Activated CD8-positive, alpha-beta memory T cell treated with anti-CD3 and anti-CD28 coated beads, Interleukin-2, amount 50 U/mL, for 1 hour (primary cell): ENCODE measurements around the gene TGIF1.

ENCODE experiments used
- DNase-seq: peaks from one replicate; pipeline ENCODE4 v3.0.0-alpha.2; 2020; ENCODE audit errors: extremely low read depth

TGIF1 gene

GRCh38 chr18:3482258-3482657, 32.3 kb downstream of the TGIF1 start:
- no peak for DNase-seq

GRCh38 chr18:3485153-3486149, 35.5 kb downstream of the TGIF1 start:
- no peak for DNase-seq

GRCh38 chr18:3486512-3486911, 36.5 kb downstream of the TGIF1 start:
- DNase-seq = no peak

- DNase-seq = no peak
Observed at GRCh38 chr18:3489462-3489861, 39.5 kb downstream of the TGIF1 start.

GRCh38 chr18:3491981-3492555, 42.1 kb downstream of the TGIF1 start:
- DNase-seq = no peak

- no peak for DNase-seq
Observed at GRCh38 chr18:3492721-3493120, 42.7 kb downstream of the TGIF1 start.

- DNase-seq = no peak
Observed at GRCh38 chr18:3493501-3494244, 43.7 kb downstream of the TGIF1 start.

- no peak for DNase-seq
Observed at GRCh38 chr18:3494245-3494526, 44.2 kb downstream of the TGIF1 start.

- no peak for DNase-seq
Observed at GRCh38 chr18:3494569-3494968, 44.6 kb downstream of the TGIF1 start.

- no peak for DNase-seq
Observed at GRCh38 chr18:3495691-3496430, 45.9 kb downstream of the TGIF1 start.

GRCh38 chr18:3498698-3499471, 48.9 kb downstream of the TGIF1 start:
- no peak for DNase-seq

GRCh38 chr18:3499501-3499900, 49.5 kb downstream of the TGIF1 start:
- DNase-seq = no peak

- no peak for DNase-seq
Observed at GRCh38 chr18:3500016-3500415, 50.0 kb downstream of the TGIF1 start.

GRCh38 chr18:3502650-3503049, 52.7 kb downstream of the TGIF1 start:
- DNase-seq = no peak

GRCh38 chr18:3504637-3505036, 54.7 kb downstream of the TGIF1 start:
- DNase-seq = no peak

- DNase-seq = no peak
Observed at GRCh38 chr18:3508576-3509549, 58.9 kb downstream of the TGIF1 start.
